Activated CD4-positive, alpha-beta T cell treated with anti-CD3 and anti-CD28 coated beads, Interleukin-2, Interleukin-4, amounts not matched to agents 100 ng/mL and 50 ng/mL, durations not matched to agents 16 hours and 8 hours (primary cell): Measurements from ENCODE around the gene ANTXR2.
"Not testable (repeated sequence)": the region's sequence is repeated elsewhere in the genome, so short reads cannot be mapped to it uniquely, and the experiment has no call there.

Experiments used
- DNase-seq: peaks from one replicate; pipeline ENCODE4 v3.0.0-alpha.2; 2020; ENCODE audit warnings: low spot score

Gene ANTXR2

DNA sequence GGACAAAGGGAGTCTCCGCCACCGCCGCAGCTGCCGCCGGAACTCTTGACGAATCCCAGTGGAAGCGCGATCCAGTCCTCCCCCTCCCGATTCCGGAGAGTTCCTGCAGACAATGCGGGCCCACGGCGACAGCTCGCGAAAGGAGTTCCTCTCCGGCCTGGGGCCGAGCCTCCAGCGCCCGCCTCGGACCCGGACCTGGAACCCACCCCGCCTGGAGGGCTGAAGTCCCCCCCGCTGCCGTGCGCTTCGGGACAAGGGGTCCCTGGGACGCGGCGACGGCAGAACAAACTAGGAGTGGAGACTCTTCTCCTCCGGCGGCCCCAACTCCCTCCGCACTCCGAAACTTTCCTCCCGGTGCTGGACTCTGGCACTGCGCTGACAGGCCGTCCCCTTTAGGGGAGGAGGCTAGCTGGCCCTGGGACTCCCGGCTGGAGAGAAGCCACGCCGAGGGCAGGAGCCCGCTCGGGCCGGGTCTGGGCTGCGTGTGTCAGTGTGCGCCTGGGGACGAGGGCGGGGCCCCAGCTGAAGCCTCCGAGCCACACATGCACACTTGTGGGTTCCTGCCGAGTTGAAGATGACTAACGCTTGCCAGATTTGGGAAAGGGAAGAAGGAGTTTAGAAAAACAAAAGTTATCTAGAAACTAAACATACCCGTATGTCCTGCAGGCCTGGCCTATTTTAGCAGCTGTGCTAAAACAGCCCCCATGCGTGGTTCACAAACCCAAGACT lies at the start of gene ANTXR2:
Gene ANTXR2 (minus strand): TSS at position 486 of the 729 bp plus-strand sequence. CDS start 669 bp downstream, outside the sequence.
- DNase-seq, result peak; percentile 89

GRCh38 chr4:80121815-80122214 lies 48.8 kb upstream of the ANTXR2 start:
- DNase-seq, result not testable (repeated sequence)

- DNase-seq, result not testable (repeated sequence)
These were observed 46.6 kb upstream of the ANTXR2 start for GRCh38 chr4:80119620-80120019.

GRCh38 chr4:80116516-80116915 lies 43.5 kb upstream of the ANTXR2 start:
- DNase-seq, result no peak

DNA sequence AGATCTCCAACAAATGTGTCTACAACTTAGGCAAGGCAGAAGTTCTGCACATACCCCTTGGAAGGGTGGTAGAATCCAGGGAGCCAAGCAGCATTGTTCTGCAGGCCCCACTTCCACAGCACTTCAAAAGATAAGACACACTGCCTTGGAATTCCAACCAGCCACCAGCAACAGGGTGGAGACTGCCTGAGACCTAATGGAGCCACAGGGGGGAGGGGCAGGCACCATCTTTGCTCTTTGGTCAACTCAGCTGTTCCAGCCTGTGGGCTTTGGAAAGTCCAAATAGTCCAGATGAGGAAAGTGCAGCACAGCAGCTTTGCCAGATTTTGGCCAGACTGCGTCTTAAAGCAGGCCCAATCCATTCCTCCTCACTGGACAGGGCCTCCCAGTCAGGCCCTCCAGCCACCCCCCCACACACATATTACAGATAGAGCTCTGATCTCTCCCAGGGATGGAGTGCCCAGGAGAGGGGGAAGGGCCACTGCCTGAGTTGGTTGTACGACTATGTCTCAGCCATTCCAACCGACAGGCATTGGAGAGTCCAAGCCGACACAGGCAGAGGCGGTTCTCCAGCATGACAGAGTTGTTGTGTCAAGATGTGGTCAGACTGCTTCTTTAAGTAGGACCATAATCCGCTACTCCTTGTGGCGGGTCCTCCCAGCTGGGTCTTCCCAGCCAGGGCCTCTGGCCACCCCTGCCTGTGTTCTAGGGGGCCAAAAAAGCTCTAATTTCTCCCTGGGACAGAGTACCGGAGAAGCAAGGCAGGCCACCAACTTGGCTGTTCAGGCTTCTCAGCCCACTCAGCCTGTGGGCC lies 42.5 kb upstream of the ANTXR2 start:
- DNase-seq, result no peak

- DNase-seq, result no peak
These were observed 41.8 kb upstream of the ANTXR2 start for GRCh38 chr4:80114732-80115265.

GRCh38 chr4:80113615-80114014 lies 40.6 kb upstream of the ANTXR2 start:
- DNase-seq, result no peak

GRCh38 chr4:80112236-80112635 lies 39.2 kb upstream of the ANTXR2 start:
- no peak for DNase-seq

DNA sequence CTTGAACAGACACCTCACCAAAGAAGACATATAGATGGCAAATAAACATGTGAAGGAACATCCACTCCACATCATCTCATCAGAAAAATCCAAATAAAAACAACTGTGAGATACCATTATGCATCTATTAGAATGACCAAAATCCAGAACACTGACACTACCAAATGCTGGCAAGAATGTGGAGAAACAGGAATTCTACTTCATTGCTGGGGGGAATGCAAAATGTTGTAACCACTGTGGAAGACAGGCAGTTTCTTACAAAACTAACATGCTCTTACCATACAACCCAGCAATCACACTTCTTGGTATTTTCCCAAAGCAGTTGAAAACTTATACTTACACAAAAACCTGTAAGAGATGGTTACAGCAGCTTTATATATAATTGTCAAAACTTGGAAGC lies 38.2 kb upstream of the ANTXR2 start:
- no peak for DNase-seq

GRCh38 chr4:80107374-80107773 lies 34.3 kb upstream of the ANTXR2 start:
- no peak for DNase-seq

GRCh38 chr4:80104927-80105326 lies 31.9 kb upstream of the ANTXR2 start:
- DNase-seq, result no peak

GRCh38 chr4:80103629-80104028 lies 30.6 kb upstream of the ANTXR2 start:
- no peak for DNase-seq

DNA sequence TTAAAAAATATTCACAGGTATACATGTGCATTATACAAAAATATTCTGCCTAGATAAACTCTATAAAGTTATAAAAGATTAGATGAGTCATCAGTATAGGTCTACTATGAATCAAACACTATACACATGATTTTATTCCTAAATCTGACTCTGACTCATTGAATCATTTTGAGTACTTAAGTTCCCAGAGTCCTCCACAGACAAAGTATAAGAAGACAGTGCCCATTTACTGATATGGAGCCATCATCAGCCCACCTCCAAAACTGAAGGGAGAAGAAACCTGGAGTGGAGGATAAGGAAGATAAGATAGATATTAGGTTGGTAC lies 28.7 kb upstream of the ANTXR2 start:
- no peak for DNase-seq

DNA sequence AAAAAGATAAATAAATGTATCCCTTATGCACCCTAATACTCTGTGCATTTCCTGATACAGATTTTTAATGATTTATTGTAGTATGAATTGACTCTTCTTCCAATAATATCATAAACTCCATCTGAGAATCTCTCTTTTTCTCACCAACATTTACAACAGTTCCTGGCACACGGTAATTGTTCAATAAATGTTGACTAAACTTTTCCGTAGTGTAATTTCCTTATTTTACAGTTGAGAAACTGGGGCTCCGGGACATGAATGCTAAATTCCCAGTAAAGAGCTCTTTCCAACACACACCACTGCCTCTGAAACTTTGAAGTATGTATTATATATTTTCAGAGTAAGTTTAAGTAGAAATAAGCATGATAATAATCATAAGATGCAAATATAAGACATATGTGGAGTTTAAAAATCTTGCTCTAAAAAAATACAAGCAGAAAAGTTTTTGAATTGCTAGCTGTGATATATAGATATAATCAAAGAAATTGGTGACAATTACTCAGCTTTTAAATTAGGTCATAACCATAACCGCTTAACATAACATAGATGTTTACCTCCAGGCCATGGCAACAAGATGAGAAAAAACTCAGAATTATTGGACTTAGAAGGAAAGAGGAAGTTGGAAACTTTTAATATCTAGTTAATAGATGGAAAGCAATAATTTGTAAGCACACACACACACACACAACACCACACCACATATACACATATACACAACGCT lies 28.2 kb upstream of the ANTXR2 start:
- DNase-seq, result no peak

GRCh38 chr4:80099671-80100070 lies 26.6 kb upstream of the ANTXR2 start:
- no peak for DNase-seq

DNA sequence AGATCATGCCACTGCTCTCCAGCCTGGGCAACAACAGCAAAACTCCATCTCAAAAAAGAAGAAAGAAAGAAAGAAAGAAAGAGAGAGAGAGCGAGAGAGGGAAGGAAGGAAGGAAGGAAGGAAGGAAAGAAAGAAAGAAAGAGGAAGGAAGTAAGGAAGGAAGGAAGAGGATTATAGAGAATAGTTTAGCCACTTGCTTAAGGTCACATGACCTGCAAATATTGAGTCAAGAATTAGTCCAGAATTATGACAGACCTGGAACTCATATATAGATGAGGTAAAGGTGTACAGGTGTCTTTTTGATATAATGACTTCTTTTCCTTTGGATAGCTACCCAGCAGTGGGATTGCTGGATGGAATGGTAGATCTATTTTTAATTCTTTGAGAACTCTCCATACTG lies 25.6 kb upstream of the ANTXR2 start:
- no peak for DNase-seq

GRCh38 chr4:80097400-80098177 lies 24.6 kb upstream of the ANTXR2 start:
- DNase-seq, result no peak

GRCh38 chr4:80096175-80096850 lies 23.3 kb upstream of the ANTXR2 start:
- no peak for DNase-seq

GRCh38 chr4:80094191-80094590 lies 21.2 kb upstream of the ANTXR2 start:
- DNase-seq, result no peak

DNA sequence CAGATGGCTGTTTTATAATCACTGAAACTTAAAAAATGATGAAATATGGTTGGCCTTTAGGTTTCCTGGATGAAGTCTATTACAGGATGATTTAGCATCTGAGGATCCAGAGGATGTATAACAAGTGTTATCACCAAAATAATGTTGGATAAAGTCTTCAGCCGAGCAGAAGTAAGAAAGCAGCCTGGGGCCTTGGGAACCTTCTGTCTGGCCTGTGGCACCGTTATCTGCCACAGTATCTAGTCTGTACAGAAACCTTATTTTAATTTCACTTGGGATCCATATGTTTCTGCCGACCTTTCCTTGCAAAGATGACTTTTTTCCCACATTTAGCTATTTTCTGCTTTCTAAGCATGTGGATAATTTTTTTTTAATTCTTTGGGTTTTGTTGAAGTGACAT lies 20.5 kb upstream of the ANTXR2 start:
- no peak for DNase-seq

GRCh38 chr4:80092847-80093246 lies 19.8 kb upstream of the ANTXR2 start:
- no peak for DNase-seq
